K562 (cell line): ENCODE data around the gene NR4A2.

Experiments
- BHLHE40 ChIP-seq: IDR thresholded peaks from 2 replicates; pipeline ENCODE4 v1.6.1; 2011; ENCODE audit warnings: low read length, improper control_type of control experiment
- EP300 ChIP-seq: IDR thresholded peaks from 2 replicates; pipeline ENCODE4 v1.6.1; 2012; ENCODE audit warnings: low read length, improper control_type of control experiment
- EZH2 ChIP-seq: IDR thresholded peaks from 2 replicates; pipeline ENCODE4 v1.6.1; 2012; ENCODE audit warnings: low read depth, mild to moderate bottlenecking, inconsistent platforms, low read length, borderline replicate concordance
- KDM1A ChIP-seq, 2 experiments: fragments of 450-650 bp; IDR thresholded peaks; 2 replicates each; pipeline ENCODE4 v1.6.1; 2016; ENCODE audit warnings: mild to moderate bottlenecking in 2 of 2
- TF ChIP-seq, protein P1 (sequence below): fragments of 450-650 bp; IDR thresholded peaks from 2 replicates; pipeline ENCODE4 v1.6.1; 2017; ENCODE audit warnings: mild to moderate bottlenecking, moderate library complexity

DNA sequence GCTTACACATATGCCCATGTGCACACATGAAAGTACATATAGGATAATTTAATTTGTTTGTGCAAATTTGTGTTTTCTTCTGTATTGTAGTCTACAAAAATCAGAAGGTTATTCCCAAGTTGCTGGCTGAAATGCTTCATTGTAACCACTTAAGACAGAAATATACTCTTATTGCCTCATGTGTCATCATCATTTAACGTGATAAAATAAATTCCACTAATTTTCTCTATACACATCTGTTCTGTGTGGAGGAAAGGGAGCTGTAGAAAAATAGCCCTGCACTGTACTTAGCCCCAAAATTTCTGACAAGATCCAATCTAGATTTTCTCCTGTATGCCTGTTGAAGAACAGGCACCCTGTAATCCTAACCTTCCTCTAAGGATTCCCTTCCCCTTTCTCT lies 20.4 kb upstream of the NR4A2 start:
- TF ChIP-seq EP300: no peak
- TF ChIP-seq BHLHE40: no peak
- TF ChIP-seq EZH2: no peak
- TF ChIP-seq KDM1A (IDR thresholded peaks at IDR 0.05): no peak
- TF ChIP-seq, protein P1, sequence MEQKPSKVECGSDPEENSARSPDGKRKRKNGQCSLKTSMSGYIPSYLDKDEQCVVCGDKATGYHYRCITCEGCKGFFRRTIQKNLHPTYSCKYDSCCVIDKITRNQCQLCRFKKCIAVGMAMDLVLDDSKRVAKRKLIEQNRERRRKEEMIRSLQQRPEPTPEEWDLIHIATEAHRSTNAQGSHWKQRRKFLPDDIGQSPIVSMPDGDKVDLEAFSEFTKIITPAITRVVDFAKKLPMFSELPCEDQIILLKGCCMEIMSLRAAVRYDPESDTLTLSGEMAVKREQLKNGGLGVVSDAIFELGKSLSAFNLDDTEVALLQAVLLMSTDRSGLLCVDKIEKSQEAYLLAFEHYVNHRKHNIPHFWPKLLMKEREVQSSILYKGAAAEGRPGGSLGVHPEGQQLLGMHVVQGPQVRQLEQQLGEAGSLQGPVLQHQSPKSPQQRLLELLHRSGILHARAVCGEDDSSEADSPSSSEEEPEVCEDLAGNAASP: no peak
